SK-N-SH (cell line): ENCODE data around the gene OGFRL1. TPM values are rescaled to one million over a fixed set of nuclear protein-coding genes. Genes with fewer than 3 reads are reported as not detected.

Experiments
- CTCF ChIA-PET: fragments of 300-600, 350-600 bp; formaldehyde crosslinking; extraction: SDS; loops from one replicate; lab custom pipeline; 2021; lab: Yijun Ruan, JAX
- POLR2A ChIA-PET: fragments of 350-600 bp; sonication (Branson Sonifier 250); formaldehyde crosslinking; extraction: SDS; loops from one replicate; lab custom pipeline; 2020; ENCODE audit warnings: antibody characterized with exemption, inconsistent platforms; lab: Yijun Ruan, JAX
- DNase-seq: peaks from one replicate; pipeline ENCODE4 v3.0.0; 2012
- H2AFZ ChIP-seq: fragments of 200-600 bp; sonication (generic); 2 replicates; pipeline ENCODE4 v1.8.1; 2016; ENCODE audit warnings: antibody characterized with exemption, mild to moderate bottlenecking, low read depth
- H3F3A ChIP-seq: fragments of 200-600 bp; sonication (generic); replicated peaks from 2 replicates; pipeline ENCODE3; 2016; ENCODE audit warnings: antibody characterized with exemption, mild to moderate bottlenecking; ENCODE audit not compliant: insufficient read depth
- H3K27ac ChIP-seq, 2 experiments: fragments of 200-500 bp in 1 of 2; fragments of 200-600 bp in 1 of 2; sonication (Bioruptor generic) in 1 of 2; sonication (generic), shearing (Covaris generic) in 1 of 2; 2 replicates each; pipeline versions ENCODE4 v1.5.1 to v1.6.1; 2014 to 2016; ENCODE audit warnings: low read depth in 2 of 2, inconsistent platforms in 1 of 2, low read length in 1 of 2, mild to moderate bottlenecking in 1 of 2, mixed read lengths in 1 of 2
- H3K27me3 ChIP-seq: fragments of 200-600 bp; sonication (generic), shearing (Covaris generic); 2 replicates; pipeline ENCODE4 v1.6.1; 2016; ENCODE audit warnings: mixed run types; ENCODE audit not compliant: insufficient read depth
- H3K36me3 ChIP-seq, 2 experiments: fragments of 200-500 bp in 1 of 2; fragments of 200-600 bp in 1 of 2; sonication (Bioruptor generic) in 1 of 2; sonication (generic) in 1 of 2; replicated peaks in 1 of 2; 2 replicates each; pipeline versions ENCODE3 to v1.5.1; 2014 to 2016; ENCODE audit warnings: low read length in 1 of 2, mild to moderate bottlenecking in 1 of 2; ENCODE audit not compliant: insufficient read depth in 2 of 2, control insufficient read depth in 1 of 2
- H3K4me1 ChIP-seq, 2 experiments: fragments of 200-500 bp in 1 of 2; fragments of 200-600 bp in 1 of 2; sonication (Bioruptor generic) in 1 of 2; sonication (generic), shearing (Covaris generic) in 1 of 2; 2 replicates each; pipeline versions ENCODE4 v1.5.1 to v1.6.1; 2014 to 2016; ENCODE audit warnings: low read depth in 1 of 2, low read length in 1 of 2, mixed run types in 1 of 2; ENCODE audit not compliant: insufficient read depth in 2 of 2, control insufficient read depth in 1 of 2
- H3K4me2 ChIP-seq: fragments of 200-600 bp; sonication (generic), shearing (Covaris generic); 2 replicates; pipeline ENCODE4 v1.6.1; 2017; ENCODE audit warnings: mixed run types
- H3K4me3 ChIP-seq, 2 experiments: fragments of 200-500 bp in 1 of 2; fragments of 200-600 bp in 1 of 2; sonication (Bioruptor generic) in 1 of 2; sonication (generic), shearing (Covaris generic) in 1 of 2; 2 replicates each; pipeline versions ENCODE4 v1.5.1 to v1.8.1; 2014 to 2016; ENCODE audit warnings: low read depth in 2 of 2, inconsistent platforms in 1 of 2, low read length in 1 of 2, mild to moderate bottlenecking in 1 of 2, mixed read lengths in 1 of 2, moderate library complexity in 1 of 2
- H3K79me2 ChIP-seq: fragments of 200-600 bp; sonication (generic); 2 replicates; pipeline ENCODE4 v1.8.1; 2017; ENCODE audit warnings: mild to moderate bottlenecking; ENCODE audit not compliant: insufficient read depth
- H3K9ac ChIP-seq: fragments of 200-600 bp; sonication (generic); 2 replicates; pipeline ENCODE4 v1.6.1; 2017; ENCODE audit warnings: mixed run types
- H3K9me2 ChIP-seq: fragments of 200-600 bp; sonication (generic); 2 replicates; pipeline ENCODE4 v1.6.1; 2017; ENCODE audit warnings: mixed run types
- H3K9me3 ChIP-seq: fragments of 200-600 bp; sonication (generic); 2 replicates; pipeline ENCODE4 v1.6.1; 2017; ENCODE audit warnings: mixed run types, mild to moderate bottlenecking, moderate library complexity
- H4K20me1 ChIP-seq: fragments of 200-600 bp; sonication (generic); 2 replicates; pipeline ENCODE4 v1.6.1; 2017; ENCODE audit warnings: mild to moderate bottlenecking, mixed run types; ENCODE audit not compliant: insufficient read depth
- ELF1 ChIP-seq: IDR thresholded peaks from 2 replicates; pipeline ENCODE4 v1.4.0; 2012
- FOSL2 ChIP-seq: IDR thresholded peaks from 2 replicates; pipeline ENCODE4 v1.4.0; 2012; ENCODE audit warnings: low read depth, mild to moderate bottlenecking, moderate library complexity, borderline replicate concordance
- FOXJ3 ChIP-seq: sonication (generic); formaldehyde crosslinking; IDR thresholded peaks from 2 replicates; pipeline ENCODE4 v1.5.1; 2020; ENCODE audit warnings: mild to moderate bottlenecking, missing genetic modification reagents
- MEF2A ChIP-seq: IDR thresholded peaks from 2 replicates; pipeline ENCODE4 v1.4.0; 2012; ENCODE audit warnings: low read depth, borderline replicate concordance
- MXI1 ChIP-seq: IDR thresholded peaks from 2 replicates; pipeline ENCODE4 v1.6.1; 2012; ENCODE audit warnings: mild to moderate bottlenecking, low read depth, low read length, improper control_type of control experiment
- NRF1 ChIP-seq: IDR thresholded peaks from 2 replicates; pipeline ENCODE4 v1.6.1; 2012; ENCODE audit warnings: low read depth, mild to moderate bottlenecking, low read length
- RCOR1 ChIP-seq: fragments of 150-350 bp; IDR thresholded peaks from 2 replicates; pipeline ENCODE4 v1.6.1; 2017; ENCODE audit warnings: antibody characterized with exemption, low read length
- RFX5 ChIP-seq: IDR thresholded peaks from 2 replicates; pipeline ENCODE4 v1.6.1; 2012; ENCODE audit warnings: mild to moderate bottlenecking, improper control_type of control experiment, low read length
- SIN3A ChIP-seq: IDR thresholded peaks from 2 replicates; pipeline ENCODE4 v1.6.1; 2012; ENCODE audit warnings: low read depth, mild to moderate bottlenecking, low read length, moderate library complexity, borderline replicate concordance
- SMC3 ChIP-seq: IDR thresholded peaks from 2 replicates; pipeline ENCODE4 v1.6.1; 2012; ENCODE audit warnings: low read depth, low read length, improper control_type of control experiment
- USF2 ChIP-seq: fragments of 150-350 bp; IDR thresholded peaks from 2 replicates; pipeline ENCODE4 v1.6.1; 2017; ENCODE audit warnings: antibody characterized with exemption, low read length, low read depth, borderline replicate concordance
- ZBTB33 ChIP-seq: IDR thresholded peaks from 2 replicates; pipeline ENCODE4 v1.4.0; 2012; ENCODE audit warnings: low read depth, borderline replicate concordance
- WGBS: methylation state at CpG from one replicate; pipeline ENCODE4 v1.1.6; 2017; ENCODE audit warnings: low lambda C conversion rate; 5-methylcytosine and 5-hydroxymethylcytosine counted together
- polyA plus RNA-seq, 3 experiments: library from polyadenylated mRNA; depleted of rRNA; stranded (reverse); fragments of >200 nt; gene quantifications; 2 replicates each; pipeline ENCODE4 v1.2.3, GENCODE V29; 2012
- TF ChIP-seq, protein P1 (sequence below): IDR thresholded peaks from 2 replicates; pipeline ENCODE4 v1.4.0; 2012; ENCODE audit warnings: low read depth, borderline replicate concordance

OGFRL1 gene
- polyA plus RNA-seq, 1 of the 3 experiments (the other 2 are of a cell fraction) = 2.4 TPM

DNA sequence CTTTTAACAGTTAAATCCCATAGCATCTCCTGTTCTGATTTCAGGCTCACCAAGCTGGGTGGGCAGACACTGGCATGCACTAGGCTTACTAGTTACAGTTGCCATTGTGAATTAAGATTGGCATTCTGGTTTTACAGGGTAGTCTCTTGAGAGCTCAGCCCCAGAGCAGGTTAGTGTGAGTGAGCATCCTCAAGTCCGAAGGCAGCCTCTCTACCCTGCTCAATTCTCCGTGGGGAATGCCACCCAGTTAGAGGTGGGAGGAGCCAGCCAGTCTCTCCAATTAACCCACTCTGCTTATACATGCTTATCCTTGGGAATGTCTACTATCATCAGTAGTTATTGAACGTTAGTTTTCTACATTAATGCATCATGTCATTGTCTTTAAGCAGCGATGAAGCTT, 8.9 kb upstream of the OGFRL1 start (continued):
- TF ChIP-seq SIN3A = no peak
- TF ChIP-seq SMC3 = no peak
- TF ChIP-seq ELF1 = no peak
- no peak for TF ChIP-seq RCOR1
- no peak for TF ChIP-seq USF2

- H3K9me3 ChIP-seq = no peaks in the 10 kb centered on the region
- no peaks in the 10 kb centered on the region for H3K27me3 ChIP-seq
- no peak overlapping the region for H3K4me3 ChIP-seq
- H3K9me2 ChIP-seq = no peaks in the 10 kb centered on the region
- H3K36me3 ChIP-seq = no peaks in the 10 kb centered on the region
- WGBS = 81% methylated on average over 2 of the region's 2 CpGs
- no peak overlapping the region for H3K9ac ChIP-seq
- ChIA-PET POLR2A (no interaction called here), CTCF (no interaction called here)
- no peaks in the 10 kb centered on the region for H4K20me1 ChIP-seq
- H3K4me2 ChIP-seq = no peak overlapping the region
- no peak overlapping the region for H2AFZ ChIP-seq
- no peak overlapping the region for H3K27ac ChIP-seq
- no peak for DNase-seq
- H3K79me2 ChIP-seq = no peaks in the 10 kb centered on the region
- TF ChIP-seq RFX5 (no peak), ZBTB33 (no peak), NRF1 (no peak), FOXJ3 (CRISPR knock-in tag) (no peak), MEF2A (no peak), FOSL2 (no peak)
- TF ChIP-seq, protein P1, sequence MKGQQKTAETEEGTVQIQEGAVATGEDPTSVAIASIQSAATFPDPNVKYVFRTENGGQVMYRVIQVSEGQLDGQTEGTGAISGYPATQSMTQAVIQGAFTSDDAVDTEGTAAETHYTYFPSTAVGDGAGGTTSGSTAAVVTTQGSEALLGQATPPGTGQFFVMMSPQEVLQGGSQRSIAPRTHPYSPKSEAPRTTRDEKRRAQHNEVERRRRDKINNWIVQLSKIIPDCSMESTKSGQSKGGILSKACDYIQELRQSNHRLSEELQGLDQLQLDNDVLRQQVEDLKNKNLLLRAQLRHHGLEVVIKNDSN = no peak
- H3F3A ChIP-seq = no peaks in the 10 kb centered on the region
- H3K4me1 ChIP-seq = no peaks in the 10 kb centered on the region
Measured at GRCh38 chr6:71280701-71281100, 7.9 kb upstream of the OGFRL1 start.

GRCh38 chr6:71284785-71285184, 3.8 kb upstream of the OGFRL1 start:
- no peaks in the 10 kb centered on the region for H3K9me2 ChIP-seq
- H4K20me1 ChIP-seq = no peaks in the 10 kb centered on the region
- CTCF ChIA-PET = no interaction called here
- H3K4me1 ChIP-seq = peaks cover 0 to 10% of the 10 kb centered on the region in 2 experiments; a peak in 1 of 4 replicates
- no peak overlapping the region for H3K27ac ChIP-seq
- TF ChIP-seq MXI1 (no peak), NRF1 (no peak)
- no peaks in the 10 kb centered on the region for H3K27me3 ChIP-seq
- no peaks in the 10 kb centered on the region for H3K36me3 ChIP-seq
- H3K79me2 ChIP-seq = peaks cover 3% of the 10 kb centered on the region
- no peaks in the 10 kb centered on the region for H3K9me3 ChIP-seq
- POLR2A ChIA-PET = no interaction called here
- no peak overlapping the region for H3K4me2 ChIP-seq
- H3K9ac ChIP-seq = no peak overlapping the region
- H2AFZ ChIP-seq = no peak overlapping the region
- no peak overlapping the region for H3K4me3 ChIP-seq
- no peak for DNase-seq
- H3F3A ChIP-seq = peaks cover 3% of the 10 kb centered on the region
